A172 (cell line): Measurements from ENCODE around the gene USP46. TPM values are rescaled to one million over a fixed set of nuclear protein-coding genes. Genes with fewer than 3 reads are reported as not detected.

Experiments used
- DNase-seq: peaks from one replicate; pipeline ENCODE4 v3.0.0-alpha.2; 2015; ENCODE audit warnings: low spot score
- total RNA-seq: library from RNA; depleted of rRNA; stranded (reverse); fragments of >200 nt; shearing (Covaris generic); gene quantifications from 2 replicates; pipeline ENCODE4 v1.2.3, GENCODE V29; 2014

Gene USP46
- total RNA-seq, 1 experiment from 2014 or later = 19.9 TPM

- DNase-seq = no peak
These were observed 40.1 kb downstream of the USP46 start for GRCh38 chr4:52618795-52619590.

- DNase-seq = no peak
These were observed 41.6 kb downstream of the USP46 start for GRCh38 chr4:52617336-52618020.

- no peak for DNase-seq
These were observed 44.9 kb downstream of the USP46 start for GRCh38 chr4:52614241-52614640.

GRCh38 chr4:52612341-52612740 is 46.8 kb downstream of the USP46 start:
- DNase-seq = no peak

GRCh38 chr4:52611030-52611555 is 48.0 kb downstream of the USP46 start:
- no peak for DNase-seq

- DNase-seq = no peak
These were observed 52.4 kb downstream of the USP46 start for GRCh38 chr4:52606726-52607125.

- no peak for DNase-seq
These were observed 53.1 kb downstream of the USP46 start for GRCh38 chr4:52606040-52606439.

- DNase-seq = no peak
These were observed 54.9 kb downstream of the USP46 start for GRCh38 chr4:52604215-52604614.

GRCh38 chr4:52600275-52600674 is 58.8 kb downstream of the USP46 start:
- DNase-seq = no peak

- DNase-seq = no peak
These were observed 64.1 kb downstream of the USP46 start for GRCh38 chr4:52595001-52595400.

- DNase-seq = no peak
These were observed 66.8 kb downstream of the USP46 start for GRCh38 chr4:52592287-52592686.

GRCh38 chr4:52588771-52589591 is 70.1 kb downstream of the USP46 start:
- DNase-seq = no peak

- DNase-seq = no peak
These were observed 71.0 kb downstream of the USP46 start for GRCh38 chr4:52588097-52588496.

GRCh38 chr4:52586069-52586468 is 73.0 kb downstream of the USP46 start:
- no peak for DNase-seq

GRCh38 chr4:52585379-52585778 is 73.7 kb downstream of the USP46 start:
- no peak for DNase-seq

- no peak for DNase-seq
These were observed 79.4 kb downstream of the USP46 start for GRCh38 chr4:52579602-52580272.

- no peak for DNase-seq
These were observed 80.2 kb downstream of the USP46 start for GRCh38 chr4:52578951-52579350.

- DNase-seq = no peak
These were observed 81.5 kb downstream of the USP46 start for GRCh38 chr4:52577624-52577962.

GRCh38 chr4:52576961-52577623 is 82.0 kb downstream of the USP46 start:
- DNase-seq = no peak

GRCh38 chr4:52576326-52576725 is 82.8 kb downstream of the USP46 start:
- DNase-seq = no peak

GRCh38 chr4:52575406-52575805 is 83.7 kb downstream of the USP46 start:
- DNase-seq = no peak
